ENCODE measurements around the gene NAV1. TPM values are rescaled to one million over a fixed set of nuclear protein-coding genes. Genes with fewer than 3 reads are reported as not detected.
"Not testable (repeated sequence)": the region's sequence is repeated elsewhere in the genome, so short reads cannot be mapped to it uniquely, and the experiment has no call there.

Gene NAV1
- total RNA-seq, 4 donors from 2014 or later, result 18.1 to 25.5 (median 21.0) TPM

DNA sequence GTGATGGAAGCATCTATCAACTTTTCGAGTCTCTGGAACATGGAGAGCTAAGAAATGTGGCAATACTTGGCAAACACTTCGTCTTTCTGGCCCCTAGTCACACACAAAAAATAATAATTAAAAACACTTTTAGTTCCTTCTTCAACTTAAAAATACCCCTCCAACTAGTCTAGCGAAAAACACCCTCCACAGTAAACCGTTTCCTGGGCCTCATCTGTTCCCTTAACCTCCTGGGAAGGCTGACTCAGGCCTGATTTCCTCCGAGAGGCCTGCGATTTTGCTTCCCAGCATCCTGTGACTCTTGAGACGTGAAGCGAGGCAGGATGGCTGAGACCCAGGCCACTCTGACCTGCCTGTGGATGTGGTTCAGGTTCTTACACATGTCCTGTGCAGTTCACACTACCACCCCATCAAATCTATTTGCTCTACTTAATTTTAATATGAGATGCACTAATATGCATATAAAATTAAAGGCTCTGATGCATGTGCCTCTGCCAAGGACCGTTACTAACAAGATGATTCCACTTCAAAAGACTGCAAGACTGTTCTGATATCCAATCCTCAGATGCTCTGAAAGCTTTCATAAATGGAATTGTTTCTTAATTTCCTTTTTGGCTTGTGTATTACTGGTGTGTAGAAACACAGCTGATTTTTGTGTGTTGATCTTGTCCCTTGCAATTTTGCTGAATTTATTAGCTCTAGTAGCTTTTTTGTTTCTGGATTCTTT is 3.5 kb downstream of the NAV1 start:
- H3K36me3 ChIP-seq, result no peaks in the 10 kb centered on the region
- intact Hi-C loops (cut with DNase I), result no loop called here
- H3K9me3 ChIP-seq, result no peaks in the 10 kb centered on the region
- TF ChIP-seq POLR2A (IDR thresholded peaks at IDR 0.05) (no peak), CTCF (IDR thresholded peaks at IDR 0.05) (no peak)
- no peak for DNase-seq
- H3K4me3 ChIP-seq, result no peak overlapping the region
- 51 to 60% methylated on average over 9 of the region's 9 CpGs for WGBS, 2 donors
- H3K27me3 ChIP-seq, result peaks cover 0 to 37% (median 6%) of the 10 kb centered on the region in 4 donors
- peak overlapping the region in 3 of 4 donors; percentile 78 to 96 (median 92) for H3K27ac ChIP-seq
- H3K4me1 ChIP-seq, result peaks cover 20 to 72% (median 43%) of the 10 kb centered on the region in 3 donors

DNA sequence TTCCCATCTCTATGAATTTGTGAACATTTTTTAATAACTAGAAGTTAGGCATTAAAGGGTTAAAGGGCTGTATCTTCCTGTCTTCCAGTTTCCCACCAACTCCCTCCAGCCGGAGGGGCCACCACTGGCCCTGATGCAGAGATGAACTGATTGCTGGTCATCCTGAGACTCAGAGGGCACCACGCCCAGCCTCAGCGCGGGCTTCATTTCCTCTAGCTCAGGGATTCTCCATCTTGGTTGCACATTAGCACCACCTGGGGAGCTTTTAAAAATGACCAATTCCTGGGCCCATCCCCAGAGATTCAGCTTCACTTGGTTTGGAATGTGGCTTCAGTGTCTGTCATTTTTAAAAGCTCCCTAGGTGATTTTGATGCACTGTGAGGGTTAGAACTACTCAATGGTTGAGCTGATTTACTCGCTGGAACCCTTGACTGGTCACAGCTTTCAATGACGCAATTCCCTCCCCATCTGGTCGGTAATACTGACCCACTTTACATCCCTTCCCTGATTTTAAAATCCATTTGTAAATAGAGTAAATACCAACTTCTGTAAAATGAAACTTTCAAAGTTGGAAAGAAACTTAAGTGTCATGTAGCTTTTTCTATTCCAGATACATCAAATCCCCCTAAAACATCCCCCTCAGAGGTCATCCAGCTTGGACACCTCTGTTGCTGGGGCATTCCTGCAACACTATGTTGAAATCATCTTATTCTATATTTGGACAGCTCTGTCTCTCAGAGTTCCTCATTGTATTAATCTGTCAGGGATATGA is 5.1 kb downstream of the NAV1 start:
- intact Hi-C loops (cut with DNase I), result no loop called here
- WGBS, 2 donors, result 52 to 73% methylated on average over 5 to 7 of the region's 7 CpGs
- H3K27ac ChIP-seq, result peak overlapping the region in 3 of 4 donors; percentile 19 to 92 (median 78)
- peaks cover 0 to 28% (median 4%) of the 10 kb centered on the region in 4 donors for H3K27me3 ChIP-seq
- no peaks in the 10 kb centered on the region for H3K36me3 ChIP-seq
- DNase-seq, result no peak
- H3K4me3 ChIP-seq, result no peak overlapping the region
- TF ChIP-seq CTCF (IDR thresholded peaks at IDR 0.05) (no peak), POLR2A (IDR thresholded peaks at IDR 0.05) (no peak)
- peaks cover 8 to 65% (median 32%) of the 10 kb centered on the region in 3 donors for H3K4me1 ChIP-seq
- no peaks in the 10 kb centered on the region for H3K9me3 ChIP-seq

DNA sequence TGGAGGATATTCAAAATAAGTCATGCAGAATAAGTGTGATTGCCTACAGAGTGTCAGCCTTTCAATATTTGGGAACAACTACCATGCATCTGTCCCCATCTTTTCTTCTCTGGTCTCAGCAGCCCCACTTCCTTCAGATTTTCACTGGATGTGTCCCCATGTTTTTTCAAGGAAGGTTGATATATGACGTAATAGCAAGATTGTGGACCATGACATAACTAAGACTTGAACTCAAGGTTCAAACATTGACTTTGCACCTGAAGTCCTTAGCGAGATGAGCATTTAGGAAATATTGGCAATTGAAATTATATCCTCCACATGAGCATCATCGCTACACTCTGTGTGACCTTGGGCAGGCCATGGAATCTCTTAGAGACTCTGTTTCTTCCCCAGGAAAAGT is 5.8 kb downstream of the NAV1 start:
- Histone ChIP-seq H3K36me3 (no peaks in the 10 kb centered on the region), H3K4me3 (no peak overlapping the region), H3K9me3 (no peaks in the 10 kb centered on the region), H3K27me3 (peaks cover 0 to 21% (median 2%) of the 10 kb centered on the region in 4 donors), H3K4me1 (peaks cover 1 to 64% (median 31%) of the 10 kb centered on the region in 3 donors), H3K27ac (peak overlapping the region in 2 of 4 donors; percentile 19 to 27)
- 88 to 91% methylated on average over 3 of the region's 3 CpGs for WGBS, 2 donors
- intact Hi-C loops (cut with DNase I), result no loop called here
- TF ChIP-seq CTCF (IDR thresholded peaks at IDR 0.05), result no peak
- TF ChIP-seq POLR2A (IDR thresholded peaks at IDR 0.05), result no peak
- no peak for DNase-seq

GRCh38 chr1:201545851-201546492 is 7.0 kb downstream of the NAV1 start:
- intact Hi-C loops (cut with DNase I), result no loop called here
- no peaks in the 10 kb centered on the region for H3K36me3 ChIP-seq
- H3K4me1 ChIP-seq, result peaks cover 0 to 51% (median 22%) of the 10 kb centered on the region in 3 donors
- H3K9me3 ChIP-seq, result no peaks in the 10 kb centered on the region
- H3K27me3 ChIP-seq, result peaks cover 0 to 14% (median 0%) of the 10 kb centered on the region in 4 donors
- no peak overlapping the region for H3K4me3 ChIP-seq
- TF ChIP-seq POLR2A (IDR thresholded peaks at IDR 0.05) (no peak), CTCF (IDR thresholded peaks at IDR 0.05) (no peak)
- DNase-seq, result no peak
- peak overlapping the region in 1 of 4 donors; percentile 31 for H3K27ac ChIP-seq
- WGBS, 2 donors, result 53 to 59% methylated on average over 9 of the region's 9 CpGs

- H3K27ac ChIP-seq; H3K36me3 ChIP-seq; intact Hi-C loops (cut with DNase I); H3K9me3 ChIP-seq; H3K4me3 ChIP-seq; DNase-seq: not testable (repeated sequence)
- H3K4me1 ChIP-seq, result peaks cover 5 to 51% (median 19%) of the 10 kb centered on the region in 3 donors
- peaks cover 0 to 11% (median 0%) of the 10 kb centered on the region in 4 donors for H3K27me3 ChIP-seq
- 56 to 61% methylated on average over 2 to 5 of the region's 5 CpGs for WGBS, 2 donors
Observed at GRCh38 chr1:201549522-201549921, 10.6 kb downstream of the NAV1 start.

Measured in esophagus squamous epithelium (tissue), 5 donors.